Smooth muscle cell (in vitro differentiated cells): ENCODE data around the gene PEX14. TPM values are rescaled to one million over a fixed set of nuclear protein-coding genes. Genes with fewer than 3 reads are reported as not detected.

ENCODE experiments used
- DNase-seq: peaks from one replicate; lab custom pipeline; 2025; ENCODE audit not compliant: unreplicated experiment; lab: John Stamatoyannopoulos, UW
- H2AFZ ChIP-seq: fragments of 200-600 bp; sonication (generic); 2 replicates; pipeline ENCODE4 v1.6.0; 2016; ENCODE audit warnings: antibody characterized with exemption, low read depth, mild to moderate bottlenecking
- H3F3A ChIP-seq: fragments of 200-600 bp; sonication (generic); 2 replicates; pipeline ENCODE4 v1.6.0; 2017; ENCODE audit warnings: antibody characterized with exemption, low read depth
- H3K27ac ChIP-seq: fragments of 200-600 bp; sonication (generic); 2 replicates; pipeline ENCODE4 v1.5.1; 2016; ENCODE audit warnings: low read depth, mild to moderate bottlenecking
- H3K27me3 ChIP-seq: fragments of 200-600 bp; sonication (generic); 2 replicates; pipeline ENCODE4 v1.6.1; 2016; ENCODE audit warnings: low read depth, mild to moderate bottlenecking
- H3K36me3 ChIP-seq: fragments of 200-600 bp; sonication (generic); 2 replicates; pipeline ENCODE4 v1.5.1; 2016; ENCODE audit warnings: low read depth
- H3K4me1 ChIP-seq: fragments of 200-600 bp; sonication (generic); 2 replicates; pipeline ENCODE4 v1.5.1; 2016; ENCODE audit warnings: low read depth
- H3K4me2 ChIP-seq: fragments of 200-600 bp; sonication (generic); 2 replicates; pipeline ENCODE4 v1.6.0; 2016; ENCODE audit warnings: mild to moderate bottlenecking
- H3K4me3 ChIP-seq: fragments of 200-600 bp; sonication (generic); 2 replicates; pipeline ENCODE4 v1.5.1; 2016; ENCODE audit warnings: mild to moderate bottlenecking
- H3K79me2 ChIP-seq: fragments of 200-600 bp; sonication (generic); 2 replicates; pipeline ENCODE4 v1.6.0; 2016; ENCODE audit warnings: low read depth, mild to moderate bottlenecking
- H3K9ac ChIP-seq: fragments of 200-600 bp; sonication (generic); 2 replicates; pipeline ENCODE4 v1.6.0; 2016; ENCODE audit warnings: low read depth
- H3K9me3 ChIP-seq: fragments of 200-600 bp; sonication (generic); replicated peaks from 2 replicates; pipeline ENCODE4 v1.5.1; 2016; ENCODE audit warnings: low read depth
- H4K20me1 ChIP-seq: fragments of 200-600 bp; sonication (generic); 2 replicates; pipeline ENCODE4 v1.6.0; 2016; ENCODE audit warnings: low read depth
- WGBS: methylation state at CpG from one replicate; pipeline ENCODE4 v1.1.7; 2016; ENCODE audit warnings: low lambda C conversion rate; 5-methylcytosine and 5-hydroxymethylcytosine counted together
- polyA plus RNA-seq: library from polyadenylated mRNA; unstranded; fragments of >200 nt; fragmentation: Nextera tagmentation; extraction: Ambion mirVana; gene quantifications from 2 replicates; pipeline ENCODE4 v1.2.1, GENCODE V29; 2016
- total RNA-seq: library from RNA; depleted of rRNA; stranded (reverse); fragments of >200 nt; gene quantifications from 2 replicates; pipeline ENCODE4 v1.2.3, GENCODE V29; 2014
- TF ChIP-seq, protein P1 (sequence below): fragments of 200-600 bp; sonication (generic); IDR thresholded peaks from 2 replicates; pipeline ENCODE4 v1.5.1; 2017; ENCODE audit warnings: borderline replicate concordance, mild to moderate bottlenecking, antibody characterized with exemption; ENCODE audit not compliant: insufficient read depth, poor library complexity, severe bottlenecking

PEX14 gene
- total and polyA plus RNA-seq, 2 experiments from 2014 or later, result 14.2 to 15.2 TPM

DNA sequence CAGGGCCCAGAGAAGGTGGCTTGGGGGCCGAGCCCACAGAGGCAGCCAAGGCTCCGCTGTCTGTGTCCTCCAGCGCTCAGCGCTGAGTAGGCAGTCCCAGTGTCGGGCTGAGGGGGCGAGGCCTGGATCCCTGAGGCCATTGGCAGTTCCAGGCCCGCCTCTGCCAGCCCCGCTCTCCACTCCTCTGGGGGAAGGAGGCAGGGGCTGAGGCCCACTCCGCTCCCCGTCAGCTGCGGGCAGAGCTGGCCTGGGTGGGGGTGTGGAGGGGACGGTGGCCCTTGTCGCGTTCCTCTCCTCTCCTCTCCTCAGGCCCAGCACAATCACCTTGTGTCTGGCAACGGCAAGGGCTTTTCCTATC lies 188.9 kb downstream of the PEX14 start:
- no peaks in the 10 kb centered on the region for H3F3A ChIP-seq
- peak overlapping the region; percentile 73 for H3K4me2 ChIP-seq
- H2AFZ ChIP-seq, result peak overlapping the region; percentile 51
- H3K79me2 ChIP-seq, result no peaks in the 10 kb centered on the region
- H3K4me1 ChIP-seq, result peaks cover 25% of the 10 kb centered on the region
- no peaks in the 10 kb centered on the region for H3K36me3 ChIP-seq
- peak; percentile 33 for DNase-seq
- H3K27ac ChIP-seq, result no peak overlapping the region
- TF ChIP-seq, protein P1, sequence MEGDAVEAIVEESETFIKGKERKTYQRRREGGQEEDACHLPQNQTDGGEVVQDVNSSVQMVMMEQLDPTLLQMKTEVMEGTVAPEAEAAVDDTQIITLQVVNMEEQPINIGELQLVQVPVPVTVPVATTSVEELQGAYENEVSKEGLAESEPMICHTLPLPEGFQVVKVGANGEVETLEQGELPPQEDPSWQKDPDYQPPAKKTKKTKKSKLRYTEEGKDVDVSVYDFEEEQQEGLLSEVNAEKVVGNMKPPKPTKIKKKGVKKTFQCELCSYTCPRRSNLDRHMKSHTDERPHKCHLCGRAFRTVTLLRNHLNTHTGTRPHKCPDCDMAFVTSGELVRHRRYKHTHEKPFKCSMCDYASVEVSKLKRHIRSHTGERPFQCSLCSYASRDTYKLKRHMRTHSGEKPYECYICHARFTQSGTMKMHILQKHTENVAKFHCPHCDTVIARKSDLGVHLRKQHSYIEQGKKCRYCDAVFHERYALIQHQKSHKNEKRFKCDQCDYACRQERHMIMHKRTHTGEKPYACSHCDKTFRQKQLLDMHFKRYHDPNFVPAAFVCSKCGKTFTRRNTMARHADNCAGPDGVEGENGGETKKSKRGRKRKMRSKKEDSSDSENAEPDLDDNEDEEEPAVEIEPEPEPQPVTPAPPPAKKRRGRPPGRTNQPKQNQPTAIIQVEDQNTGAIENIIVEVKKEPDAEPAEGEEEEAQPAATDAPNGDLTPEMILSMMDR, result no peak
- H3K27me3 ChIP-seq, result no peaks in the 10 kb centered on the region
- H3K9me3 ChIP-seq, result no peaks in the 10 kb centered on the region
- WGBS, result 16% methylated on average over 11 of the region's 15 CpGs
- H3K9ac ChIP-seq, result no peak overlapping the region
- H3K4me3 ChIP-seq, result no peak overlapping the region
- no peaks in the 10 kb centered on the region for H4K20me1 ChIP-seq

DNA sequence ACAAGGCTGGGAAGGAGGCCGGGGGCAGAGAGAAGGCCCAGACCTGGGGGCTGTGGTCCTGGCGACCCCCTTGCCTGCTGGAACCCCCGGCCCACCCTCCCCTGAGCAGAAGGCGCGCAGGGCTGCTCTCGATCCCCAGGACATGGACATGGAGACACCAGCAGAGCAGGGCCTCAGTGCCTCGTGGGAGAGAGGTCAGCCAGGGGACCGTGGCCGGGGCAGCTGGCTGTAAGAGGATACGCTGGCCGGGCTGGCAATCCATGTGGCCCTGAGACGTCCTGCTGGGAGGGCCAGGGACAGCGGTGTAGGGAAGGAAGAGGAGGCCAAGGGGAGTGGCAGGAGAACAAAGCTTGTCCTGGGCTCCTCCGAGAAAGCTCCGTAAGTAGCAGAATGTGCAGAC lies 189.5 kb downstream of the PEX14 start:
- Histone ChIP-seq H3K27ac (no peak overlapping the region), H3F3A (no peaks in the 10 kb centered on the region), H3K9me3 (no peaks in the 10 kb centered on the region), H3K27me3 (no peaks in the 10 kb centered on the region), H3K4me3 (no peak overlapping the region), H4K20me1 (no peaks in the 10 kb centered on the region), H3K9ac (no peak overlapping the region), H3K4me2 (no peak overlapping the region), H3K79me2 (no peaks in the 10 kb centered on the region), H2AFZ (no peak overlapping the region), H3K4me1 (peaks cover 25% of the 10 kb centered on the region), H3K36me3 (no peaks in the 10 kb centered on the region)
- no peak for DNase-seq
- WGBS, result 78% methylated on average over 15 of the region's 15 CpGs
- TF ChIP-seq, protein P1, result no peak

DNA sequence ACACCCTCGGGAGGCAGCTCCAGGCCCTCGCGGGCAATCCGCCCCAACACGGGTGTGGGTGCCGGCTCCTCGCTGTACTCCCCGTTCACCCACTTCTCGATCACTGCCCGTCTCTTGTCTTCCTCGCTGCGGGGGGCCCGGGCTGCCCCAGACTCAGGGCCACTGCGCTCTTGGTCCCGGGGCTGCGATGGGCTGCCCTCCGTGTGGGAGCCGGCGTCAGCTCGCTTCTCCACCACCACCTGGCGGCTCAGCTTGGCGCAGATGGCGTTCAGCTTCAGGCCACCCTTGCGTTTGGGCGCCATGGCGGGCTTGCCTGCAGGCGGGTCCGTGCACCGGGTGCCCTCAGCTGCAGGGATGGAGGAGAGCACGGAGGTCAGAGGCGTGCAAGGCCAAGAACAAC lies 190.5 kb downstream of the PEX14 start:
- DNase-seq, result no peak
- Histone ChIP-seq H3K4me2 (no peak overlapping the region), H2AFZ (no peak overlapping the region), H3K4me1 (peaks cover 25% of the 10 kb centered on the region), H3K9me3 (no peaks in the 10 kb centered on the region), H3K4me3 (no peak overlapping the region), H3K79me2 (no peaks in the 10 kb centered on the region), H3K27ac (no peak overlapping the region), H3K9ac (no peak overlapping the region), H4K20me1 (no peaks in the 10 kb centered on the region), H3K27me3 (no peaks in the 10 kb centered on the region), H3K36me3 (no peaks in the 10 kb centered on the region), H3F3A (no peaks in the 10 kb centered on the region)
- TF ChIP-seq, protein P1, result no peak
- 96% methylated on average over 31 of the region's 31 CpGs for WGBS
